Hematopoietic multipotent progenitor cell treated with erythropoietin and hydrocortisone succinate and interleukin-3 and kit ligand, for 6 days (in vitro differentiated cells): ENCODE measurements around the gene AQP2.
"Not testable (repeated sequence)": the region's sequence is repeated elsewhere in the genome, so short reads cannot be mapped to it uniquely, and the experiment has no call there.

Experiments used
- DNase-seq: peaks from one replicate; pipeline ENCODE4 v3.0.0-alpha.2; 2015

AQP2 gene

DNA sequence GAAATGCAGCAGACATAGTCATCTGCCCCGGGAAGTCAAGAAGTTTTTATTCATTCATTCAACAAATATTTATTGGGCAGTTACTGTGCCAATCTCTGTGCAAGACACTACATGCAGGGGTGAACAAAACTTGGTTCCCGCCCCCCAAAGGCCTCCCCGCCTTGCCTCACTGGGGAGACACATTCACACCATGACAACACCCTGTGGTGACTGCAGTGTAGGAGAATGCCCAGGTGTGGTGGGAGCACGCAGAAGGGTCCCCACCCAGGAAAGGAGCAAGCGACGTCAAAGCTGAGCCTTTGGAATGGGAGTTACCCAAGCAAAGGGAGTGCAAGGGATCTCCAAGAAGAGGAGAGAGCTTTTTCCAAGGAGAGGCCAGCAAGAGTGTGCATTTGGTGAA is 20.6 kb downstream of the AQP2 start:
- DNase-seq = no peak

DNA sequence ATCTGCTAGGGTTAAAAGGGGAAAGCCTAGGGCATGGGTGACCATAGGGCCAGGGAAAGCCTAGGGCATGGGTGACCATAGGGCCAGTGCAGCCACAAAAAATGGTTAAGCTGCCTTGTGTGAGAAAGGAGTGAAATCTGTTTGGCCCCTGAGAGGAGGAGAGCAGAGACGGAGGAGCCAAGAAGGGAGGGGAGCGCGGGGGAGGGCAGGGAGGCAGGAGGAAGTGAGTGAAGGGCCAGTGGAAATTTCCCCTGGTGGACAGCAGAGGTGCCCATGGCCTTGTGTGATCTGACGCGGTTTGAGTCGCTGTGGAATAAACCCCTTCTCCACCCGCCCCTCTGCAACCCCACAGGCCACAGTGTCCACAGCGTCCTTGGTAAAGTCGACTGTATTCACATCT is 21.6 kb downstream of the AQP2 start:
- DNase-seq = no peak

DNA sequence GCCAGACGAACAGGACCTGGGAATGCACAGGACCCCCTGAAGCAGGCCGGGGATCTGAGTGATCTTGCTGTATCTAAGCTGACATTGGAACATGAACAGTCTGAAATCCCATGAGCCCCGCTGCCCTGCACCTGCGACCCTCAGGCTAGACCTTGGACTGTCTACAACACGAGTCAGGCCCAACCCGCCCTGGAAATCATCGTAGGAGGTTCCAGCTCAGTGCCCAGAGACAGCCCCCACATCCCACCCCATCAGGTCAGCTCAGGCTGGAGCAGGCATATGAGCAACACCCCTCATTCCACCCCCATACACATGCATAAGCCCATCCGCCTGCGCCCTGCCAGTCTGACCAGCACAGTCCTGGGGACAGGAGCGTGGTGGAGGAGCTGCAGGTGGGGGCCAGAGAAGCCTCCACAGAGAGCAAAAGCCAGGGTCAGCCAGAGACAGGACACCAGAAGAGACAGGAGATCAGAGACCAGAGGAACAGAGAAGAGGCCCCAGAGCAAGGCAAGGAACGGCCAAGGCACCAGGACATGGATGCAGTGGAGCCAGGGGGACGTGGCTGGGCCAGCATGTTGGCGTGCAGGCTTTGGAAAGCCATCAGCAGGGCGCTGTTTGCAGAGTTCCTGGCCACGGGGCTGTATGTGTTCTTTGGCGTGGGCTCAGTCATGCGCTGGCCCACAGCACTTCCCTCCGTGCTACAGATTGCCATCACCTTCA is 22.3 kb downstream of the AQP2 start, which contains the start of gene AQP6:
AQP6 (plus strand) TSS at position 307 of the 720 bp plus-strand sequence; CDS start at position 534, 227 bp downstream.
- DNase-seq = no peak

DNA sequence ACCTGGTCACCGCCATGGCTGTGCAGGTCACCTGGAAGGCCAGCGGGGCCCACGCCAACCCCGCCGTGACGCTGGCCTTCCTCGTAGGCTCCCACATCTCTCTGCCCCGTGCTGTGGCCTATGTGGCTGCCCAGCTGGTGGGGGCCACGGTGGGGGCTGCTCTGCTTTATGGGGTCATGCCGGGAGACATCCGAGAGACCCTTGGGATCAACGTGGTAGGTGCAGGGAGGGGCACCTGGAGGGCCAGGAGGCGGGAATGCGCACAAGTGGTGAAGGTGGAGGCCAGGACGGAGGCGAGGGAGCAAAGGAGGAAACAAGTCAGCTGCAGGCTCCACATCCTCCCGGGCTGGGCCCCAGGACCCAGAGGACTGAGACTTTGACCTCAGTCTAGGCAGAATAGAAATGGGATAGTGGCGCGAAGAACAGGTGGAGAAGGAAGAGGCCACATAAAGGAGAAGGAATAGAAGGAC is 22.9 kb downstream of the AQP2 start:
- DNase-seq = no peak

DNA sequence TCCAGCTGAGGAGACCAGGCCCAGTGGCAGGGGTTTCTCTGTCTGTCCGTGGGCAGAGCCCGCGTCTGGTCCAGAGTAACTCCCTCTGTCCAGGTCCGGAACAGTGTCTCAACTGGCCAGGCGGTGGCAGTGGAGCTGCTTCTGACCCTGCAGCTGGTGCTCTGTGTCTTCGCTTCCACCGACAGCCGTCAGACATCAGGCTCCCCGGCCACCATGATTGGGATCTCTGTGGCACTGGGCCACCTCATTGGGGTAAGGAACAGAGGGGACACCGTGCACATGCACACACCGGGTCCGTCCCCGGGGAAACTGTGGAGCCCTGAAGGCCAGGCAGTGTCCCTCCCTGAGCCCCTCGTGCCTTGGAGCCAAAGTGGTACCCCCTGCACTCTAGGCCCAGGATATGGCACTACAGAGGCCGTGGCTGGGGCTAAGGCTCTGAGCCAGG is 23.7 kb downstream of the AQP2 start:
- peak; percentile 33 for DNase-seq

DNA sequence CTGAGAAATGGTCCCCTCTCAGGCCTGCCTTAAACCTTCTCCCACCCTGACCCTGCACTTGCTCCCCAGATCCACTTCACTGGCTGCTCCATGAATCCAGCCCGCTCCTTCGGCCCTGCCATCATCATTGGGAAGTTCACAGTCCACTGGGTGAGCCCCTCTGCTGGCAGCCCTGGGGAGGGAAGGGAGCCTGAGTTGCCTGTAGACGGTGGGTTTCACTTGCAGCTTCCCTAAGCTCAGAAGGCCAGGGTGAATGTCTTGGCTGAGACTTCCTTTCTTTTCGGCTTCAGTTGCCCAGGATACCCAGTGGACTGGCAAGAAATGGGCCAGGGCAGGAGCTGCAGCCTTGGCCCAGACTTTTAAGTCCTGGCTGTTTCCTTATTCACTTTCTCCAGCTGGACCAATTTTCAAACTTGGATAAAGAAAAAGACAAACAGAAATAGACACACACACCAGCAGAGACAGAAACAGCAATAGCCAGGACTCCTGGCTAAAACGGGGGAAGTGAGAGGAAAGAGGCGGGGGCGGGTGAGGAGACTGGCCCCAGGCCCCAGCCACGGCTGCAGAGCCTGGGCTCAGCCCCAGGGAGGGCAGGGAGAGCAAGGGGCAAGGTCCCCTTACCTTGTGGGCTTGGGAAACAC is 24.3 kb downstream of the AQP2 start:
- DNase-seq = no peak

DNA sequence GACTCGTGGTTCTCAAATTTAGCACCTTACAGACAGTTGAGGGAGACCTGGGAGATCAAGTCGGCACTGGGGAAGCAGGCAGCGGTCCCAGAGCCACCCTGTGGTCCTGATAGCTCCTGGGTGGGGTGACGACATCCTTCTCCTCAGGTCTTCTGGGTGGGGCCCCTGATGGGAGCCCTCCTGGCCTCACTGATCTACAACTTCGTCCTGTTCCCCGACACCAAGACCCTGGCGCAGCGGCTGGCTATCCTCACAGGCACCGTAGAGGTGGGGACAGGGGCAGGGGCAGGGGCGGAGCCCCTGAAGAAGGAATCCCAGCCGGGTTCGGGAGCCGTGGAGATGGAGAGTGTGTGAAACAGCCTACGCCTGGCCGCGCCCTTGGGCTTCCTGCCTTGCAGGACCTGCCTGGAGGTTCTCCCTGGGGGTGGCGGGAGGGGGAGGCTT is 24.8 kb downstream of the AQP2 start:
- no peak for DNase-seq

DNA sequence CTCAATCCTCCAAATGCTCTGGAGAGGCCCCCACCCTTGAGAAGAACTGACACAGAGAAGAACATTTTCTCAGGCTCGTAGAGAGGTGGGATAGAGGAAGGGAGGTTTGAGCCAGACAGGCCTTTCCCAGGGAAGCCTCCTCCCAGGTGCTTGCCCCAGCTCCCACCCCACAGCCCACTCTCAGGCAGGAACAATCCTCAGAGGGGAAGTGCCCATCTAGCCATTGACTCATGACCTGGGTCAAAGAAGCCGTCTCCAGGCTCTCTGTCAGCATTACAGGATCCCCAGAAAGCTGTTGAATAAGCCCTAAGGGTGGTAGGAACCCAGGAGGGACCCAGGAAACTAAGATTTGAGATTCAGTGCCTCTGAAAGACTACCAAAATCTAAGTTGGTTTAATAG is 26.0 kb downstream of the AQP2 start:
- no peak for DNase-seq

DNA sequence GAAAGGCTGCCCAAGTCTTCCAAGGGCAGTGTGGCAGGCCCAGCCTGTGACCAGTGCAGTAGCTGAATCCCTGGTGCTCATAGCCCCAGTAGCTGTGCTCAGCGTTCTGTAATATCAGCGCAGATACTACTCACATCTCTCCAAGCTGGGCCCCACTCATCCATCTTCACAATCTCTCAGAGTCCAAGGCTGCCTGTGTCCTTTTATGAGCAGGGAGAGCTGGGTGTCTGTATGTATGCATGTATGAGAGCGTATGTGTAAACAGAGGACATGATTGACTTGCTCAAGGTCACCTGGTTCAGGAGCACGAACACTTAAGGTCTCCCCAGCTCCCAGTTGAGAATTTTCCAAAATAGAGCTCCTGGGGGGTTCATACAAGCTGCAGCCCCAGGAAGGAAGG is 27.6 kb downstream of the AQP2 start:
- no peak for DNase-seq

DNA sequence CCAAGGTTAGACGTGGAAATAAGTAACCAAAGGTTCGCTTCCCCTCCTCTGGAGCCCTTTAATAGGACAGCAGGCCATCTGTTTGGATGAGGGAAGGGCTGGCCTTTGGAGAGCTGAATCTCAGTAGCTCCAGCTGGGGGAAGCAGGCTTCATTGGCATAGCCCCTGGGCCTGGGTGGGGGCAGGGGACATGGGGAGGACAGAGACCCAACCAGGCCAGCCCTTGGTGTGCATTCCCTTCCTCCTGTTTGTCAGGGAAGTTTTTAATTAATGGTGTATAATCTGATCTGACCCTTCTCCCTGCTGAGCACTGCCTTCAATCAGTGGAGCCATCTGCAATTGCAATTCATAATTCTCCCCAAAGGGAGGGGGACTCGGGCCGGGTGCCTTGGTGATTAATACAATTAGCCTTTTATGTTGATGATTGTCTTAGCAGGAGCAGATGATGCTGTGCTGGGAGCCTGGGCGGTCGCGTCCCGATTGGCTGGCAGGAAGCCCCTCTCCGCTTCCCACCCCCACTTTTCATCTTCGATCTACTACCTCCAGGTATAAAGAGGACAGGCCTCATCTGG is 28.6 kb downstream of the AQP2 start:
- DNase-seq = no peak

DNA sequence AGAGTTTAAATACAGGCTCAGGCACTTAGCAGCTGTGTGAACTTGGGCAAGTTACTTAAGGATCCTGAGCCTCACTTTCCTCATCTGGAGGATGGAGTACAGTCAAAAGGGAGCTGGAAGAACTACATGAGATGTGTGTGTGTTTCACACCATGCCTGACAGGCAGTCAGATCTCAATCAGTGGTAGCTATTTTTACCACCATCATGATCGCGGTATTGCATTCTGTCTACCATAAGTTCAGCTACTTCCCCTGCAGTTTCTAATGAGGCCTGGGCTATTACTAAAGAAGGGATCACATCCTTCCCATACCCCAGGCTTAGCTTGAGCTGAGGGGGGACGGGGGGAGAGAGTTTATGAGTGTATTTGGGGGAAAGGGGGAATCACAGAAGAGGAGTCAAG is 29.3 kb downstream of the AQP2 start:
- DNase-seq = no peak

DNA sequence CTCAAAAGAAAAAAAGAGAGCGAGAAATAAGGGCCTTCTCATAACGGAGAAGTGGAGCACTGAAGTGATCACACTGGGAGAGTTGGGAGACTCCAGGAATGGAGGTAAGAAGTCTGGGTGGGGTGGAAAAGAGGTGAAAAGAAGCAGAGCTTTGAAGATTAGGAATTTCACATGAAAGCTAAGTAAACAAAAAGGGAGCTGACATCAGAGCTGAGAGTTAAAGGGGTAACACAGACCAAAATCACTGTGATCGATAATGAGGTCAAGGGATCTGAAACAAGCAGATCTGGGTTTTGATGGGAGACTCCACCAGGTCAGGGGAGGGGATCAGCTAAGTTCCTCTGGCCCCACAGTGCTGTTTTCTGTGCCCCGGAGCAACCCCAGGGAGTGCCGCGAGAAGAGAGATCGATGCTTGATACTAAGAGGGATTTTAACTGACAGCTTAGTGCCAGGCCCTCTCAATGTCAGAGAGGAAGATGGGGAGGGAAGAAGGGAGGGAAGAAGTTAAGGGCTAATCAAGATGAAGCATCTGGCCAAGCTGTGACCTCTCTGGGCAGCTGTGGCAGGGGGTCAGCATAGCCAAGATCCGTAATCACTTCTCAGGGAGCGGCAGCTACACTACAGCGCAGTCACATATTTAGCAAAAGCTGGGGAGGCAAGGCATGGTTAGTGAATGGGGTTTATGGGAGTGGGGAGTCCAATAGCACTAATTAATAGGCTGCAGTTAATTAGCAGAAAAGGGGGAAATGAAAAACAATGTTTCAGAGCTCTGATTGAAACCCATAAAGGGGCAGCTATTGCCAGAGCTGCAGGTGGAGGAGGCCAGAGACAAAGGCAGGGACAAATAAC is 30.2 kb downstream of the AQP2 start:
- no peak for DNase-seq

DNA sequence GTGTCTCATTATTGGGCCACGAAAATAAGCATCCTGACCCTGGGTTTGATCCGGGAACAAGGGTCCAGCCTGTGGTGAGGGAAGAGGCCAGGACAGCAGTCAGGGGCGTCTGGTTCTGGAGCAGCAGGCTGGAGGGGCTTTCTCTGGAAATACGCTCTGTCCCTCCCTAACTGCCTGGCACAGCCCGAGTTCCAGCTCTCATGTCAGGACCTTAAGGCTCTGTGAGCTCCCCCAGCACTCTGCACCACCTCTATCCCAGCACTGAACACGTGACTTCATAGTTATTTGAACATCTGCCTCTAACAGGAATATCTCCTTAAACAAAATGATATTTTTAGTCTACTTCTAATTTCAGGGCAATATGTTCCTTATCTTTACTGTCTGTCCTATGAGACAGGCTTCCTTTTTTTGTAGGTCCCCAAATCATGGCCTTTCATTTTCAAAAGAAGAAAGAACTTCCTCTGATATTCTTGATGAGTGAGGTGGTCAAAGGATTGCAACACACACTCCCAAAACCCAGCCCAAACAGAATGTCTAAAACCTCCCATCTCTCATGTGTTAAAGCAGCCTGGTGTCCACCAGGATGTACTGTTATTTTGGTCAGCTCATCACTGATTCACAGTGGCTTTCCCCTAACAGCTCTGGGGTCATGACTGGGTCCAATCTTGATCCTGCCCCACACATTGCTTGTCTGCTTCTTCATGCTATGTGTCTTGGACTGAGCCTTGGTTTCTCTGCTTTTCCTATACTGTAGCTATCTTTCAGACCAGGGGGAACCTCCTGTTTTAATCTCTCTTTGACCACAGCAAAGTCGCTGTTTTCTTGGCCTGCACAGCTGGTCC is 31.9 kb downstream of the AQP2 start:
- peak; percentile 40 for DNase-seq

DNA sequence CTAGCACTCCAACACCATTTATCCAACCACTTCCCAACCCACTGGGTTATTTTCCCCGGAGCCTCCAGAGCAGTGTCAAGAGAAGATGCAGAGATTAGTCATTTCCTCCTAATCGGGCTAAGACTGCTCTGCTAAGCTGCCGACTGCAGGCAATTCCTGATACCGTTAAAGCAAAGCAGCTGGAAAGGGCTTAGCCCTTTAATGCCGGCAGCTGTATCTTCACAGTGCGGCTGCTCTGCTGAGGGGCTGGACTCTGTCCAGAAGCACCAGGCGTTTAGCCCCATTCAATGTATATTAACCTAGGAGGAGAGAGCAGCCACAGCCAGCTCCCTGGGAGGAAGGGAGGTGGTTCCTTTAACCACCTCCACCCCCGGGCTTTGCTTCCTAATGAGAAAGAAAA is 33.4 kb downstream of the AQP2 start:
- peak; percentile 73 for DNase-seq

DNA sequence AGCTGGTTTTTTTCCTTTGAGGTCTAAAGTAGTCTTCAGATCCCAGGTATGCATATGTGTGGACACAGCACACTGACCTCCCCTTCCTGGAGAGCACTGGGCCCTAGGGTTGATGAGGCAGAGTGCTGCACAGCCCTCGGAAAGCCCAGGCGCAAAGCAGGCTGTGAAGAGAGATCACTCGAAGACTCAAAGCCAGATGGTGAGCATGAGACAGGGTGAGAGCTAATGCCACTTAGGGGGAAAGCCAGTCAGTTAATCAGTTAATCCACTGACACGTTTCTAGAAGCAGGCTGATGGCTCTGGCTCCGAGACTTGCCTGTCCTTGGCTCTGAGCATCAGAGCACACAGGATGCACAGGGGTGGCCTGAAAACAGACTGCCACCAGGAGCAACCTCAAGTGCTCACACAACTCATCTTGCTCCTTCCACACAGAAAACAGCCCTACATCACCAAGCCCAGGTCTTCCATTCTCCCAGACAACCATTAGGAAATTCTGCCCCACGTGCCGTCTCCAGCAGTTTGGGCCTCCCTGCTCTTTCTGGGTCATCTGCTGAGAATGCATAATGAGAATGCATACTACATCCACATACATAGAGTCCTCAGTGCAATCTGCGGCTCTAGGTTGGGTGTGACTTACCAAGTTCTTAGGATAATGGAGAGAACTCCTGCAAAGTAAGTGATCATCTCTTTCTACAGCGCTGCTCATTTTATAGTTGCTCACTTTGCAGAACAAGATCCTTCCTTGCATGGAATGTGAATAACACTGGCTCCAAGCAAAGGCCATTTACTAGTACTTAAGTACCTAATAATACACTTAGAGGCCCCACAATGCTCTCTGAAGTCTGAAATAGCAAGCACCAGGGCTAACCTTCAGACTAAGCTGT is 34.2 kb downstream of the AQP2 start:
- no peak for DNase-seq

DNA sequence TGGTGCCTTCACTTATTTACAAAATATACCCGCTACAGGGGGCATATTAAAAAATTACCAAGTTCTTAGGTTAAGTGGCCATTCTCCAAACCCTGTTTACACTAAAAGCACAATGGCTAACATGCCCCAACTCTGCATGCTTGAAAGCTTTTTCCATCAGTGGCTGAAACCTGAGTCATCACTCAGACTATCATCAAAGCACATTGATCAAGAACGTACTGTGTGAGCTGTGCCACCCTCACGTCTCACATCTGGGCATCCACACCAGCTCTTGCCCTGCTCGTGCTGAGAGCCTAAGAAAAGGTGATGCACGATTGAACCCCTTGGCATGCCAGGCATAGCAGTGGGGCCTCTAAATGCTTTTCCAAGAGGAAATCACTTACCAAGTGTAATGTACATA is 35.4 kb downstream of the AQP2 start:
- DNase-seq = no peak

DNA sequence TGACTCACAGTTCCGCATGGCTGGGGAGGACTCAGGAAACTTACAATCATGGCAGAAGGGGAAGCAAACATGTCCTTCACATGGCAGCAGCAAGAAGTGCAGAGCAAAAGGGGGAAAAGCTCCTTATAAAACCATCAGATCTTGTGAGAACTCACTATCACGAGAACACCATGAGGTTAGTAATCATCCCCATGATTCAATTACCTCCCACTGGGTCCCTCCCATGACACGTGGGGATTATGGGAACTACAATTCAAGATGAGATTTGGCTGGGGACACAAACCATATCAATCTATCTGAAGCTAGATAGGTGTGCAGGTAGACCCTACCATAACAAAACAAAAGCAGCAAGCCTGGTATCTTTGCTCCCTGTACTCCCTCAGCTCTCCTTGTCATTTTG is 35.9 kb downstream of the AQP2 start:
- not testable (repeated sequence) for DNase-seq

DNA sequence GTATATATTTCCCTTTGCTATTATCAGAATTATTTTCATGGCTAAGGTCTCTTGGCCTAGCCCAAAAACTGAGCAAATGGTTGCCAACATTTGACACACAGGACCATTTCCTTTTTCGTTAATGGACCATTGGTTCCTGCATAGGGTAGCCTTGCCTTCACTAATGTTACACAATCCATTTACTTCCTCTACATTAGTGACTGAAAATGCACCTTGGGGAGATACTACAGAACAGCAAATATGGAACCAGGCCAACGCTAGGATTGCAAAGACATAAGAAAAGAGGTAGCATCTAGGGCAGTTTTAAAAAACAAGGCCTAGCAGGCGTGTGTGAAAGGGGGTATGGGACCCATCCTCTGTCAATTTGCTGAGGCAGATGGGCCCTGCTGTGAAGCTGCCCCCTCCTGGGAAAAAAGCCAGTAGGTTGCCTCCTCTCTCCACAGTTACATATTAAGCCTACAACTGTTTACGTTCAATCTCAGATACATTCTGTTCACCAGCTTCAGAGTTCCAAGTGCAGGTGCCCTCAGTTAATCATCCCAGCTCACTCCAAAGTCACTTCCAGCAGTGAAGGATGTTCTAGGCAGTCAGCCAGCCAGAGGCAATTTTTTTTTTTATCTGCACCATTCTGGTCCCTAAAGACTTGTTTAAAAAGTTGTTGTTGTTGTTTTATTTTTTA is 37.2 kb downstream of the AQP2 start:
- peak; percentile 46 for DNase-seq

DNA sequence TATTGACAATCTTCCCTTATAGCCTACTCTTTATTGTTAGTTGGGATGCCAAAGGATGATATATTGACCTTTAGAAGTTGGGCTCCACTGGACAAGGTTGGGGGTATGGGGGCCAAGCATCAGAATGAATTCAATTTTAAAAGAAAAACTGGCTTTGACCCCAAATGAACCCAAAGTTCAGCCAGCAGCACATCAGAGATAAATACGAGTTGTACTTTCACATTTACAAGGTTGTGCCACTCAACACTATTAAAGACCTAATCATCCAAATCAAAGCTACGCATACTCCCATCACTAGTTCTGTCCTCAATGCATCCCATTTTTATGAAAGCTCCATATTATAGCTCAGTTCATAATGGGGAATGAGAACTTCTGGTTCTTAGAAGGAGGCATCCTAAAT is 38.9 kb downstream of the AQP2 start:
- DNase-seq = not testable (repeated sequence)

DNA sequence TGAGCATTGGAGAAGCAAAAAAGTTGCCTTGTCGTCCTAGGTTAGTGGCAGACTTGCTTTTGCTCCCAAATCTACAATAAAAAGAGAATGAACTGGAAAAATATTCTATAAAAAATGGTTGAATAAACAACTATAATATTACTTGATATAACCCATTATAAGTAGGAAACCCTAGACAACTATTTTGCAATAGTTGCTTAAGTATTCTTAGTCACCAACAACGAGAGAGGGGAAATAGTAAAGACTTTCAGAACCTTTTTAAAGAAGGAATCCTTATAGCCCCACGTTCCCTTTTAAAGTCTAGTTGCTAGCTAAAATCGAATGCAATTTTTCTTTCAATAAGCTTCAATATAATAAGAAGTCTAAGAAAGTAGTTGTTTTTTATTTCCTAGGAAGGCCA is 39.7 kb downstream of the AQP2 start:
- no peak for DNase-seq

DNA sequence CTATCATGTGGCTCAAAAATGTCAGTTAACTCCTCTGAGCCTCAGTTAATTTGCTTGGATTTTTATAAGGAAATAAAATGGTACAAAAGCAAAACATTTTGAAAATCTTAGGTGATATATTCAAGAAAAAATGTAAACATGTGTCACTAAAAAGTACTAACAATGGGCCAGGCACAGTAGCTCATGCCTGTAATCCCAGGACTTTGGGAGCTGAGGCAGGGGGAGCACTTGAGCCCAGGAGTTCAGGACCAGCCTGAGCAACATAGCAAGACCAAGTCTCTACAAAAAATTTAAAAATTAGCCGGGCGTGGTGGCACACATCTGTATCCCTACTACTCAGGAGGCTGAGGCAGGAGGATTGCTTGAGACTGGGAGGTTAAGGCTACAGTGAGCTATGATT is 47.9 kb downstream of the AQP2 start:
- DNase-seq = no peak
